Measurements from ENCODE around the gene KRT32. TPM values are rescaled to one million over a fixed set of nuclear protein-coding genes. Genes with fewer than 3 reads are reported as not detected.
"Not testable (repeated sequence)": the region's sequence is repeated elsewhere in the genome, so short reads cannot be mapped to it uniquely, and the experiment has no call there.

Gene KRT32
- total RNA-seq, 1 donor from 2014 or later, result not detected

- Histone ChIP-seq H3K9ac (no peak overlapping the region), H3F3A (ENCODE audit: low read depth) (no peaks in the 10 kb centered on the region), H4K20me1 (ENCODE audit: low read depth) (no peaks in the 10 kb centered on the region), H3K9me3 (ENCODE audit: low read depth) (no peaks in the 10 kb centered on the region), H2AFZ (replicated peaks) (no peak overlapping the region), H3K27ac (no peak overlapping the region), H3K36me3 (no peaks in the 10 kb centered on the region), H3K4me3 (no peak overlapping the region), H3K79me2 (ENCODE audit: low read depth) (no peaks in the 10 kb centered on the region), H3K27me3 (no peaks in the 10 kb centered on the region), H3K4me1 (peaks cover 4% of the 10 kb centered on the region), H3K4me2 (no peak overlapping the region)
- H3K4me1 Mint-ChIP-seq, result peaks cover 10% of the 10 kb centered on the region
- H3K27me3 Mint-ChIP-seq (ENCODE audit: insufficient read depth, low read depth), result peaks cover 3% of the 10 kb centered on the region
- TF ChIP-seq EZH2 (IDR thresholded peaks at IDR 0.05) (no peak), CTCF (IDR thresholded peaks at IDR 0.05) (no peak), EZH2phosphoT487 (IDR thresholded peaks at IDR 0.05) (no peak)
- no peak overlapping the region for H3K4me3 Mint-ChIP-seq
- peak; percentile 16 for DNase-seq (ENCODE audit: low spot score)
- H3K36me3 Mint-ChIP-seq, result no peaks in the 10 kb centered on the region
- no peaks in the 10 kb centered on the region for H3K9me3 Mint-ChIP-seq
- H3K27ac Mint-ChIP-seq, result no peak overlapping the region
Measured at GRCh38 chr17:41428591-41429291, 38.4 kb downstream of the KRT32 start.

- Histone ChIP-seq H3K9me3 (ENCODE audit: low read depth) (no peaks in the 10 kb centered on the region), H3K4me3 (no peak within 1 kb of the TSS), H3K4me2 (no peak within 1 kb of the TSS), H3K79me2 (ENCODE audit: low read depth) (no peaks in the 10 kb centered on the region), H3K4me1 (peaks cover 4% of the 10 kb centered on the region), H4K20me1 (ENCODE audit: low read depth) (no peaks in the 10 kb centered on the region), H3K27ac (no peak within 1 kb of the TSS), H2AFZ (replicated peaks) (no peak within 1 kb of the TSS), H3K36me3 (no peaks in the 10 kb centered on the region), H3K27me3 (no peaks in the 10 kb centered on the region), H3K9ac (no peak within 1 kb of the TSS), H3F3A (ENCODE audit: low read depth) (no peaks in the 10 kb centered on the region)
- no peak for DNase-seq (ENCODE audit: low spot score)
- H3K4me1 Mint-ChIP-seq, result peaks cover 8% of the 10 kb centered on the region
- H3K9me3 Mint-ChIP-seq, result no peaks in the 10 kb centered on the region
- H3K27ac Mint-ChIP-seq, result no peak within 1 kb of the TSS
- H3K27me3 Mint-ChIP-seq (ENCODE audit: insufficient read depth, low read depth), result peaks cover 4% of the 10 kb centered on the region
- no peaks in the 10 kb centered on the region for H3K36me3 Mint-ChIP-seq
- no peak within 1 kb of the TSS for H3K4me3 Mint-ChIP-seq
- TF ChIP-seq EZH2phosphoT487 (IDR thresholded peaks at IDR 0.05) (no peak), CTCF (IDR thresholded peaks at IDR 0.05) (no peak), EZH2 (IDR thresholded peaks at IDR 0.05) (no peak)
Measured at GRCh38 chr17:41424111-41424635, 43.0 kb downstream of the KRT32 start, which contains the start of gene KRT37. Gene KRT37 (minus strand): TSS chr17:41424585. CDS start chr17:41424523, 62 bp downstream.

- H3K9ac ChIP-seq; H4K20me1 ChIP-seq (ENCODE audit: low read depth); H3K9me3 ChIP-seq (ENCODE audit: low read depth); H3K36me3 ChIP-seq; DNase-seq (ENCODE audit: low spot score); H3K27ac Mint-ChIP-seq; H3K4me2 ChIP-seq; H3F3A ChIP-seq (ENCODE audit: low read depth); H3K79me2 ChIP-seq (ENCODE audit: low read depth); H3K4me1 Mint-ChIP-seq; H3K36me3 Mint-ChIP-seq; H3K4me3 ChIP-seq; H3K9me3 Mint-ChIP-seq; H3K27me3 Mint-ChIP-seq (ENCODE audit: insufficient read depth, low read depth); H3K4me1 ChIP-seq; H3K27ac ChIP-seq; H3K27me3 ChIP-seq; H3K4me3 Mint-ChIP-seq; H2AFZ ChIP-seq (replicated peaks): not testable (repeated sequence)
Measured at GRCh38 chr17:41422586-41422985, 44.6 kb downstream of the KRT32 start.

- no peaks in the 10 kb centered on the region for H3K36me3 ChIP-seq
- H3K9me3 ChIP-seq (ENCODE audit: low read depth), result no peaks in the 10 kb centered on the region
- H3K79me2 ChIP-seq (ENCODE audit: low read depth), result no peaks in the 10 kb centered on the region
- TF ChIP-seq EZH2phosphoT487 (IDR thresholded peaks at IDR 0.05) (no peak), CTCF (IDR thresholded peaks at IDR 0.05) (no peak), EZH2 (IDR thresholded peaks at IDR 0.05) (no peak)
- no peaks in the 10 kb centered on the region for H3K4me1 ChIP-seq
- no peak overlapping the region for H3K27ac Mint-ChIP-seq
- H3K27ac ChIP-seq, result no peak overlapping the region
- no peaks in the 10 kb centered on the region for H3K27me3 ChIP-seq
- no peaks in the 10 kb centered on the region for H3K4me1 Mint-ChIP-seq
- H2AFZ ChIP-seq (replicated peaks), result no peak overlapping the region
- H3F3A ChIP-seq (ENCODE audit: low read depth), result no peaks in the 10 kb centered on the region
- no peak overlapping the region for H3K4me2 ChIP-seq
- no peaks in the 10 kb centered on the region for H4K20me1 ChIP-seq (ENCODE audit: low read depth)
- H3K36me3 Mint-ChIP-seq, result no peaks in the 10 kb centered on the region
- no peak overlapping the region for H3K4me3 ChIP-seq
- no peaks in the 10 kb centered on the region for H3K9me3 Mint-ChIP-seq
- no peak overlapping the region for H3K4me3 Mint-ChIP-seq
- H3K27me3 Mint-ChIP-seq (ENCODE audit: insufficient read depth, low read depth), result peaks cover 4% of the 10 kb centered on the region
- no peak overlapping the region for H3K9ac ChIP-seq
- DNase-seq (ENCODE audit: low spot score), result no peak
Measured at GRCh38 chr17:41421617-41422016, 45.6 kb downstream of the KRT32 start.
